DMS153 (cell line): ENCODE results near the gene KDM4B.

Source experiments
- DNase-seq: peaks from one replicate; lab custom pipeline; 2025; lab: John Stamatoyannopoulos, UW

Gene KDM4B

DNA sequence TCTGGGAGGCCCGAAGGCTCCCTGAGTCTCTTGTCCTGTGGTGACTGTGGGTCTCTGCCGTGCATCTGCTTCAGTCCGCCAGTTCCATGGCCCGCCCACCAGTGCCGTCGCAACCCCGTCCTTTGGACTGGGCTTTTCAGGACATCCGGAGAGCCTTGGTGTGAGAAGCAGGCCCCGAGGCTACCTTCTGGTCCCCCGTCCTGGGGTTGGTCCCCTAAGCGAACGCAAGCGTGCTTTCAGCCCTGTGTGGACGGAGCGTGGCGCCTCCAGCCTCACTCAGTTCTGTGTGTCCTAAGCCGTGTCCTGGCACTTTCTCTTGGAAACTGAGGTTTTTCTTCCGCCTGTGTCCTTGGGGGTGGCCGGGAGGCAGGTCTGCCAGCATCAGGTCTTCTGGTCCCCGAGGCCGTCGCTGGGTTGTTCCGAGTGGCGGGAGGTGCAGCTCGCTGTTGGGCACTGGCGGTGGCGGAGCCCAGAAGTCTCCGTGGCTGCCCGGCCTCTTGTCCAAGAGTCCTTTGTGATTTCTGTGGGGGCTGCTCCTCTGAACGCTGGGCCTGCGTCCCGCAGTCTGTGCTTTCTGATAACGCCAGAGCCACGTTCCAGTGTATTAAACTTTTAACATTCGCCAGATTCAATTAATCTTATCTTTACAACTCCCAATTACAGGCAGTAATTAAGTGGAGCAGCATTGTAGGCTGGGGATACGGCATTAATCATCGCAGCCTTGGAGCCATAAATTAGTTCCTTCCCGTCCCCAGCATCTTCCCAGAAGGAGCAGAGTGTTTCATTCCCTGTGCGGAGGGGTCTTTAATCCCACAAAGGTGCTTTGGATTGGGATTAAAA, 99.5 kb downstream of the KDM4B start:
- no peak for DNase-seq

GRCh38 chr19:5070331-5070730, 101.4 kb downstream of the KDM4B start:
- no peak for DNase-seq

DNA sequence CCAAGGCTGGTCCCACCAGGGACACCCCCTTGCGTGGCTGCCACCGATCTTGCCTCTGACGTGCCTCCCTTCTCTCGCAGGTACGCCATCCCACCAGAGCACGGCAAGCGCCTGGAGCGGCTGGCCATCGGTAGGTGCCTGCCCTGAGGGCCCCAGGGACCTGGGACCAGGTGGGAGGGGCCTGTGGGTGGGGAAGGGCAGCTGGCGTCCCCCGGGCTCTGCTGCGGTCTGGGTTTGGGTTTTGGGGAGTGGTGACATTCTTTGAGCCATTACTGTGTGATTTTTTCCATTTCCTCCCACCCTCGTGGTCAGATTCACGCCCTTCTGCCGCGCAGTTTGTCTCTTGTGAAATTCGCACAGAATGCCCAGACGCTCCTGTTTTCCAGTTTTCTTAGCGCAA, 102.0 kb downstream of the KDM4B start:
- DNase-seq = no peak

DNA sequence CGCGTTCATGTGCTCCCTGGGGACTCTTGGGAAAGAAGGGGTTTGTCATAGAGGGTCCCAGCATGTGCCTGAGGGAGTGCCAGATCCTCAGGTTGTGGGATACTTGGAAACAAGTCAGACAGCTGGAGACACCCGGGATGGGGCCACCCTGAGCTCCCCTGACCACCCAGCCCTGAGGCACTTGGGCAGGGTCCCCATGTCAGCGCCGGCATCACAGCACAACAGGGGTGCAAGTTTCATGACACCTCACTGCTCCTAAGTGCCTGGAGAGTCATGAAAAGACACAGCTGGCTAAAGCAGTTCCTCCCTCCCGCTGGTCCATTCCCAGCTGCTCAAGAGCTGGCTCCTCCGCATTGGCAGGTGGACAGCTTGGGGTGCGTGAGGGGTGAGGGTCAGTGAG, 102.7 kb downstream of the KDM4B start:
- DNase-seq = no peak

- no peak for DNase-seq
These were observed 103.2 kb downstream of the KDM4B start for GRCh38 chr19:5072115-5072514.

GRCh38 chr19:5073153-5073844, 104.4 kb downstream of the KDM4B start:
- no peak for DNase-seq

GRCh38 chr19:5074407-5074806, 105.5 kb downstream of the KDM4B start:
- DNase-seq = no peak

DNA sequence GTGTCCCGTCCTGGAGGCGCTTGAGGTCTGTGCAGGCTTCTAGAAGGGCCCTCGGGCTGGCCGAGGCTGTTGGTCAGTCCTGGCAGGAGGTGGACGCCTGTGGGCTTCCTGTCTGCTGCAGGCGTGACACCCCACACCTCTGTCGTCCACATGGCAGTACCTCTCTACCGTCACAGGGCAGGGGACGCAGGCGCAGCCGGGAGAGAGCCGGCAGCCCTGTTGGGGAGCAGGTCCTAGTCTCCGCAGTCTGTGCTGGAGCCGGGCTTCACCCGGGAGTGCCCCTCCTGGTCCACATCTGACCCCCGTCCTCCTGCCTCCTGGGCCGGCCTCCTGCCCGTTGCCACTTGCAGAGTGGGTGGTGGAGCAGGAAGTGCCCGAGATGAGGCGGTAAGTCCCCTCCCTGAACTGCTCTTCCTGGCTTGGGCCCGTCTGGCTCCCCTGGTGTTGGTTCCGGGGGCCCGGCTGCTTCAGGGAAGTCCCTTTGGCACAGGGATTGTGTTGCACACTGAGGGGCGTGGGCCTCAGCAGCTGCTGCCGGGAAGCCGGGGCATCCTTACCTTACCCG, 106.0 kb downstream of the KDM4B start:
- DNase-seq = no peak

DNA sequence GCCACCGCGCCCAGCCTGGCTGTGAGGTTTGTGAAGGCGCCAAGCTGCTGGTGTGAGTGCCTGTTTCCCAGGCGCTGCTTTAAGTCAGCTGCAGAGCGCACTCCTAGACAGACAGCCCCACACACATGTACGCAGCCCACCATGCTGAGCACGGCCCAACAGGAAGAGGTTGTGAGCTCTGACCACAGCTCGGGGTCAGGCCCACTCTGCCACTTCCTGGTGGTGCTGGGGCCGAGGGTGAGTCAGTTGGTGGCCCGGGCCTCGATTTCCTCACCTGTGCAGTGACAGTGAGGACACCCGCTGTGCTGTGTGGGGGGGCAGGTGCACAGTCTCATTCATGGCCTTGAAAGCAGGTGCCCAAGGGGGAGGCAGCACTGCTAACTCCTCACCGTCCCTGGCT, 106.7 kb downstream of the KDM4B start:
- DNase-seq = no peak

- DNase-seq = no peak
These were observed 107.7 kb downstream of the KDM4B start for GRCh38 chr19:5076440-5077208.

- DNase-seq = no peak
These were observed 108.2 kb downstream of the KDM4B start for GRCh38 chr19:5077209-5077515.

GRCh38 chr19:5078182-5078581, 109.3 kb downstream of the KDM4B start:
- no peak for DNase-seq

- DNase-seq = no peak
These were observed 109.8 kb downstream of the KDM4B start for GRCh38 chr19:5078666-5079065.

DNA sequence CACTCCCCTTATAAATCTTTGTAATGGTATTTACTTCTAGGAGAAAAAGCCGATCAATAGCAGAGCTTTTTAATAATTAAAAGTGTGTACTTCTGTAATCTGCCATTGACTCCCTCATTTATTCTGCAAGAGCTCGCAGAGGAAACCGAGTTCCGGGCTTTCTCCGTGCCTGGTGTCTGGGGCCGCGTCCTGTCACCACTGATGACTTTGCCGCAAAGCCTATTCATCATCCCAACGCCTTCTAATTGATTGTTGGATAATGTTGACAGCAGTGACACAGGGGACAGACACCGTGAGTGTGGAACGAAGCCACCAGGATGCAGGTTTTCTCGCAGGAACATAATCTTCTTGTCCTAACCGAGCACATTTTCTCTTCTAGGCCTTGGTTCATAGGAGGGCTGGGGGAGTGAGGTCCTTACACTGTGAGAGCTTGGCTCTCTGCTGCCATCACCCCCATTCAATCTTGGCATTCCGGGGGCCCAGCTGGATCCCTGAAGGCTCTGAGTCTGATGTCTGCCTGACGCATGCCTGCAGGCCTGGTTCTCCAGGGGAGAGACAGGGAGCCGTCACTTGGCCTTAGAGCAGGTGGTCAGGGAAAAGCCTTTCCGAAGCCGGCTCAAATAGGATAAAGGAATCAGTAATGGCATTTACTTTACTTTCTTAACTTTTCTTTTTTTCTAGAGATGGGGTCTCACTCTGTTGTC, 110.3 kb downstream of the KDM4B start:
- DNase-seq = no peak

- DNase-seq = no peak
These were observed 111.2 kb downstream of the KDM4B start for GRCh38 chr19:5080030-5080654.

- no peak for DNase-seq
These were observed 111.9 kb downstream of the KDM4B start for GRCh38 chr19:5080809-5081208.

DNA sequence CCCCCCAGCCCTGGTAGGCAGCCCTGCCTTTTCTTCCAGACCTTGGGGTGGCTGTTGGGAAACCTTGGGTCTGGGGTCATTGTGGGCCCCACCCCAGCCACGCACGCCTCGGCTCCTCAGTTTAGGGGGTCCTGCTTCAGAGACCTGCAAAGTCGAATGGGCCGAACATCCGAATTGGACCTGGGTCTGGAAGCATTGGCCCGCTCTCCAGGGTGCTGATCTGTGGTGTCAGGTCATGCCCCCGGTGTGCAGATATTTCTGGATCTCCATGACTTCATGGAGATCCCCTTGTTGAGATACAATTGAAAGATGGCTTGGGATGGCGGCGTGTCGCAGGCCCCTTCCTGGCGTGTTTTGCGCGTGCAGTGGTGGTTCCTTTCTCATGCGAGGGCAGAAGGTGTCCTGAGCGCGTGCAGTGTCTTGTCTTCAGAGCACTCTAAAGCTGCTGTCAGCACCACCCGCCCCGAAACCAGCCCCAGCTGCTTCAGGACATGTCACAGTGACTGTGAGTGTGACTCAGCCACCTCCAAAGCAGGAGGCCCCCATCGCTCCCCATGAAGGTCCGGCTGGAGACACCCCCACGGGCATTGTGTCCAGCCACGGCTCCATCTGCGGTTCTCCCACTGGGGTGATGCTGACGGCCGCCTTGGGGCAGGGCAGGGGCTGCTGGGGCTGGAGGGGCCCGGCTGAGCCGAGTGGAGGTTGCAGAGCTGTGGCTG, 112.7 kb downstream of the KDM4B start:
- no peak for DNase-seq

DNA sequence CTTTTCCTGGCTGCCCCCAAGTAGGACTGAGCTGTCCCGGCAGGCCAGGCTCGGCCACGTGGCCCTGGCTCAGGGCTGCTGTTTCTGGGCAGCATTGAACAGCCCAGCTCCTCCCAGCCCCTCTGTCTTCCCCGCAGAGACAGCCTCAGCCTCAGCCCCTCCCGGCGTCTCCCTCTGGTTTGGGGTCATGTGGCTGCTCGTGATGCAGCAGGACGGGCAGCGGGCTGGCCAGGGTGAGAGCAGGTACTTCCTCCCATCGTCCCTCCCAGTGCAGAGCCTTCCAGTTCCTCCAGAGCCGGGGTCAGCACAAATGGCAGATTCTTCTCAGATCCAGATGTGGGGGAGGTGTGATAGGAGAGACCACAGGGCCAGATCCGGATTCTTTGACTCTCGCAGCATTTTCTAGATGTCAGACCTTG, 114.6 kb downstream of the KDM4B start:
- DNase-seq = no peak

- DNase-seq = no peak
These were observed 116.7 kb downstream of the KDM4B start for GRCh38 chr19:5085566-5085965.

DNA sequence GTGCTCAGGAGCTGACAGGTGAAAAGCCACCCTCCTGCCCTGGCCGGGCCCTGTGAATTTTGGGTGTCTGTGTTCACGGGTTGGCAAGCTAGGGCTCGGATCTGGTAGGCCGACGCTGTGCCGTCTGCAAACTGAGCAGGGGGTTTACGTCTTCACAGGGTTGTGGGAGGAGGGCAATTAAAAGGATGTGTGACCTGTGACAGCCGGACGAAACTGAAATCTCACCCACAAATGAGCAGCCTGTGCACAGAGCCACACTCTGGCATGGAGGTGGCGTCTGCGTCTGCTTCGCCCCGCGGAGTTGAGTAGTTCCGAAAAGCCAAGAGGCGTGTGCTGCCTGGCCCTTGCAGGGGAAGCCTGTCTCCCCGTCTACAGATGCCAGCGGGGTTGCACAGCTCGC, 117.3 kb downstream of the KDM4B start:
- no peak for DNase-seq
